Spleen (tissue), 11 donors: ENCODE results near the gene SMU1. TPM values are rescaled to one million over a fixed set of nuclear protein-coding genes. Genes with fewer than 3 reads are reported as not detected.
A peak's percentile ranks its signal among the peaks of the same experiment; 100 is the strongest.

Experiments used
- DNase-seq: peaks from one replicate; pipeline ENCODE4 v3.0.0-alpha.2; 2020
- H3K27ac ChIP-seq, 8 donors: fragments of 200-600 bp; sonication (generic) in 7 of 8; 1 replicate in 4 of 8; 2 replicates in 4 of 8; pipeline versions ENCODE4 v1.5.0 to v1.8.0; 2016 to 2021; ENCODE audit warnings: inconsistent platforms in 4 of 8, mild to moderate bottlenecking in 4 of 8, moderate library complexity in 1 of 8
- H3K27me3 ChIP-seq, 7 donors: fragments of 200-600 bp; sonication (generic) in 6 of 7; replicated peaks in 1 of 7; 1 replicate in 4 of 7; 2 replicates in 3 of 7; pipeline versions ENCODE4 v1.5.0 to v1.8.0; 2016 to 2021; ENCODE audit warnings: inconsistent platforms in 3 of 7, mild to moderate bottlenecking in 1 of 7
- H3K36me3 ChIP-seq, 6 donors: fragments of 200-600 bp; sonication (generic) in 5 of 6; 1 replicate in 4 of 6; 2 replicates in 2 of 6; pipeline versions ENCODE4 v1.5.0 to v1.8.0; 2016 to 2021; ENCODE audit warnings: inconsistent platforms in 2 of 6
- H3K4me1 ChIP-seq, 6 donors: fragments of 200-600 bp; sonication (generic) in 5 of 6; 1 replicate in 3 of 6; 2 replicates in 3 of 6; pipeline versions ENCODE4 v1.5.0 to v1.8.0; 2016 to 2021; ENCODE audit warnings: inconsistent platforms in 3 of 6
- H3K4me3 ChIP-seq, 8 donors: fragments of 200-600 bp; sonication (generic) in 7 of 8; 1 replicate in 4 of 8; 2 replicates in 4 of 8; pipeline versions ENCODE4 v1.5.0 to v1.8.0; 2016 to 2021; ENCODE audit warnings: inconsistent platforms in 4 of 8, mild to moderate bottlenecking in 4 of 8, moderate library complexity in 2 of 8
- H3K9me3 ChIP-seq, 8 donors: fragments of 200-600 bp; sonication (generic) in 7 of 8; 1 replicate in 4 of 8; 2 replicates in 4 of 8; pipeline versions ENCODE4 v1.5.0 to v1.8.0; 2016 to 2021; ENCODE audit warnings: inconsistent platforms in 4 of 8
- POLR2A ChIP-seq, 3 donors: fragments of 450-650 bp; IDR thresholded peaks; one replicate each; pipeline ENCODE4 v1.5.1; 2017; ENCODE audit warnings: antibody characterized with exemption in 3 of 3, mild to moderate bottlenecking in 1 of 3
- POLR2AphosphoS5 ChIP-seq, 3 donors: sonication (generic); formaldehyde crosslinking; IDR thresholded peaks; one replicate each; pipeline ENCODE4 v1.5.1; 2017; ENCODE audit warnings: antibody characterized with exemption in 3 of 3
- WGBS, 5 donors: extraction: QIAGEN DNeasy Blood & Tissue Kit in 3 of 5; methylation state at CpG; one replicate each; pipeline versions ENCODE4 v1.1.5 to v1.1.7; 2013 to 2018; 5-methylcytosine and 5-hydroxymethylcytosine counted together
- intact Hi-C: fragments of 100-400 bp; cut with DNase I; formaldehyde crosslinking; loops from one replicate; pipeline ENCODE4 v1.15.0; 2023; ENCODE audit warnings: low total_unique reads
- polyA plus RNA-seq, 3 donors: library from polyadenylated mRNA; stranded (reverse); fragments of 200-250 nt; gene quantifications; one replicate each; pipeline ENCODE4 v1.2.1, GENCODE V29; 2013
- total RNA-seq, 7 donors: library from RNA; depleted of rRNA in 3 of 7; stranded (reverse); fragments of >200 nt in 3 of 7; fragmentation: NEBNext Ultra II Directional in 4 of 7; extraction: Animal tissue kit (Norgen Biotek cat#: 25700) in 4 of 7; gene quantifications; one replicate each; pipeline versions ENCODE4 v1.1.0 to v1.2.1, GENCODE V29; 2016 to 2021
- TF ChIP-seq, protein P1 (sequence below), 11 experiments: fragments of 200-600 bp in 7 of 11; fragments of 450-650 bp in 4 of 11; sonication (generic) in 4 of 11; IDR thresholded peaks in 8 of 11; conservative IDR thresholded peaks in 3 of 11; 1 replicate in 7 of 11; 2 replicates in 4 of 11; pipeline versions ENCODE4 v1.4.0 to v1.8.0; 2016 to 2021; ENCODE audit warnings: antibody characterized with exemption in 11 of 11, inconsistent platforms in 4 of 11, mild to moderate bottlenecking in 1 of 11
- donor health status: healthy with polysubstance abuse.
- donor health status: DM: no; HTN: no; CAD: no; lungs with moderate emphysema.
- donor health status: DM: no; HTN: no; CAD: no.
- donor health status: Bipolar disorder and iron deficiency.
- donor health status: healthy.
- donor health status: DM: no; HTN: no; CAD: no.
- donor health status: DM: yes; HTN: yes; CAD: no.

SMU1 gene
- total and polyA plus RNA-seq, 10 donors, result 7.2 to 23.3 (median 18.8) TPM

DNA sequence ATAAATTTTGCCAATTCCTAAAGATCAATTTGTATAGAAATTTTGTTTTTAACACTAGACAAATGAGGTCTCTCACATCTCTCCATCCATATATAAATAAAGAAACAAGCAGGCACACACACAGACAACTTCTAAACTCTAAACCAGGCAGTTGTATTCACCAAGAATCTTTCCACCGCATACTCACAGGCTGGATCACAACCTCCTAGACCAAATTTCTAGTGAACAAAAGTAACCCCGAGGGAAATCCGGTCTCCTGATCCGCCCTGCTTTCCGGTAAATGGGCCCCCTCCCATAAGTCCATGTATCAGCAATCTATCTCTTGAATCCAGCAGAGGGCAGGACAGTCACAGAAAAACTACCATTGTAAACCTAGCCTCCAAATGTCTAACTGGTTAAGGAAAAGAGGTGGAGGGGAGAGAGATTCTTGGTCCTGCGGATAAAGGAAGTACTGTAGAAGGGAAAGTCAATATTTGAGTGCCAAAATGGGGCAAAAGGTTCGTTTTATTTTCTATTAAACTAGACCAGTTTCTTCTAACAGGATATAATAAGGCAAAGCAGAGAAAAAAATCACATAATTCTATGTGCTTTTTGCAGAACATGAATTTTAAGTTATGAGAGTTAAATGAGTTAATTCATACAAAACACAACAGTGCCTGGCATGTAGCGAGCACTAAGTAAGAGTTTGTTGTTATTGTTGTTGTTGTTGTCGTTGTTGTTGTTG lies 4.8 kb upstream of the SMU1 start:
- WGBS, 5 donors, result 14 to 20% (median 15%) methylated on average over 9 of the region's 9 CpGs
- Histone ChIP-seq H3K4me1 (peaks cover 17 to 46% (median 36%) of the 10 kb centered on the region in 6 donors), H3K9me3 (no peaks in the 10 kb centered on the region), H3K36me3 (no peaks in the 10 kb centered on the region), H3K27me3 (no peaks in the 10 kb centered on the region), H3K4me3 (peak overlapping the region in 2 of 8 donors; percentile 13 to 27), H3K27ac (peak overlapping the region in 7 of 8 donors; percentile 27 to 66 (median 51))
- intact Hi-C loops, result no loop called here
- no peak for TF ChIP-seq POLR2A (IDR thresholded peaks at IDR 0.05)
- TF ChIP-seq POLR2AphosphoS5 (IDR thresholded peaks at IDR 0.05), result peak in 1 of 3 donors; percentile 77
- TF ChIP-seq, protein P1, sequence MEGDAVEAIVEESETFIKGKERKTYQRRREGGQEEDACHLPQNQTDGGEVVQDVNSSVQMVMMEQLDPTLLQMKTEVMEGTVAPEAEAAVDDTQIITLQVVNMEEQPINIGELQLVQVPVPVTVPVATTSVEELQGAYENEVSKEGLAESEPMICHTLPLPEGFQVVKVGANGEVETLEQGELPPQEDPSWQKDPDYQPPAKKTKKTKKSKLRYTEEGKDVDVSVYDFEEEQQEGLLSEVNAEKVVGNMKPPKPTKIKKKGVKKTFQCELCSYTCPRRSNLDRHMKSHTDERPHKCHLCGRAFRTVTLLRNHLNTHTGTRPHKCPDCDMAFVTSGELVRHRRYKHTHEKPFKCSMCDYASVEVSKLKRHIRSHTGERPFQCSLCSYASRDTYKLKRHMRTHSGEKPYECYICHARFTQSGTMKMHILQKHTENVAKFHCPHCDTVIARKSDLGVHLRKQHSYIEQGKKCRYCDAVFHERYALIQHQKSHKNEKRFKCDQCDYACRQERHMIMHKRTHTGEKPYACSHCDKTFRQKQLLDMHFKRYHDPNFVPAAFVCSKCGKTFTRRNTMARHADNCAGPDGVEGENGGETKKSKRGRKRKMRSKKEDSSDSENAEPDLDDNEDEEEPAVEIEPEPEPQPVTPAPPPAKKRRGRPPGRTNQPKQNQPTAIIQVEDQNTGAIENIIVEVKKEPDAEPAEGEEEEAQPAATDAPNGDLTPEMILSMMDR (IDR thresholded peaks at IDR 0.05 in 8 of 11, conservative IDR thresholded peaks at IDR 0.05 in 3 of 11), result peak; percentile 74 to 98 (median 86)
- DNase-seq, result peak; percentile 74

DNA sequence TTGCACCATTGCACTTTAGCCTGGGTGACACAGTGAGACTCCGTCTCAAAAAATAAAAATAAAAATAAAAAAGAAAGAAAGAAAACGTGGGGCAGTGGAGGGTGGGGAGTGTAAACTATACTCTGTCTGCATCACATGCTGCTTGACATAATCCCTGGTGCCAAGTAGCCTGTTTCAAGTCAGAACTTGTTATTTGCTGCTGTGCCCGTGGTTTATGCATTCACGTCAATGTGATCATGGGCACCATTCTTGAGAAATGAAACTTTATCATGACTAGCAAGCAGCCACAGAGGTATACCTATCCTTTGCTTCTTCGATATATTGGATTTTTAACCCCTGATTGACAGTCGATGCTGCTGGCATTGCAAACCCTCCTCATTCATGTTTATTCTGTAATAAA lies 4.1 kb upstream of the SMU1 start:
- intact Hi-C loops, result no loop called here
- peaks cover 21 to 53% (median 43%) of the 10 kb centered on the region in 6 donors for H3K4me1 ChIP-seq
- H3K4me3 ChIP-seq, result no peak overlapping the region
- no peaks in the 10 kb centered on the region for H3K36me3 ChIP-seq
- whole genome bisulfite sequencing, 5 donors, result 58 to 77% (median 63%) methylated on average over 6 of the region's 6 CpGs
- no peak for TF ChIP-seq POLR2A (IDR thresholded peaks at IDR 0.05)
- H3K27ac ChIP-seq, result peak overlapping the region in 5 of 8 donors; percentile 48 to 66 (median 54)
- no peaks in the 10 kb centered on the region for H3K9me3 ChIP-seq
- DNase-seq, result no peak
- H3K27me3 ChIP-seq, result no peaks in the 10 kb centered on the region

DNA sequence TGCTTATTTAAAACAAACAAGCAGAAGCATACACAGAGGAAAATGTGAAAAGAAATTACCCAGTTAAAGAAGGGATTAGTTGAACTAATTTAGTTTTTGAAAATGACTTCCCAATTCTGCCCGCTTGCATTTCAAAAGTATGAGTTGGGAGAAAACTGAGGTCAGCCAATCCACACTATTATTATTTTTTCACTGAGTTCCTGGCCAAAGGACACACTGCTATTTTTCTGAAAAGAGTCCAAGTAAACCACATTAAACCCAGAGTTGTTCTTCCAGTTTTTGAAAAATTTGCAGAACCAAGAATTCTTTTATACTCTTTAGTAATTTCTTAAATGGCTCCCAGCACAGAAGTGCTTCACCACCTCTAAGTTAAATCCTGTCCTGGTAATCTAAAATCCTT lies 7.5 kb downstream of the SMU1 start:
- intact Hi-C loops, result no loop called here
- Histone ChIP-seq H3K4me1 (peaks cover 0 to 66% (median 22%) of the 10 kb centered on the region in 6 donors), H3K27ac (no peak overlapping the region), H3K36me3 (peaks cover 2 to 100% (median 92%) of the 10 kb centered on the region in 6 donors), H3K27me3 (no peaks in the 10 kb centered on the region), H3K9me3 (no peaks in the 10 kb centered on the region), H3K4me3 (no peak overlapping the region)
- DNase-seq, result no peak
- WGBS, 5 donors, result 83 to 97% (median 90%) methylated on average over 1 of the region's 1 CpG
- TF ChIP-seq, protein P1 (IDR thresholded peaks at IDR 0.05 in 8 of 11, conservative IDR thresholded peaks at IDR 0.05 in 3 of 11), result no peak
- no peak for TF ChIP-seq POLR2A (IDR thresholded peaks at IDR 0.05)
- no peak for TF ChIP-seq POLR2AphosphoS5 (IDR thresholded peaks at IDR 0.05)

DNA sequence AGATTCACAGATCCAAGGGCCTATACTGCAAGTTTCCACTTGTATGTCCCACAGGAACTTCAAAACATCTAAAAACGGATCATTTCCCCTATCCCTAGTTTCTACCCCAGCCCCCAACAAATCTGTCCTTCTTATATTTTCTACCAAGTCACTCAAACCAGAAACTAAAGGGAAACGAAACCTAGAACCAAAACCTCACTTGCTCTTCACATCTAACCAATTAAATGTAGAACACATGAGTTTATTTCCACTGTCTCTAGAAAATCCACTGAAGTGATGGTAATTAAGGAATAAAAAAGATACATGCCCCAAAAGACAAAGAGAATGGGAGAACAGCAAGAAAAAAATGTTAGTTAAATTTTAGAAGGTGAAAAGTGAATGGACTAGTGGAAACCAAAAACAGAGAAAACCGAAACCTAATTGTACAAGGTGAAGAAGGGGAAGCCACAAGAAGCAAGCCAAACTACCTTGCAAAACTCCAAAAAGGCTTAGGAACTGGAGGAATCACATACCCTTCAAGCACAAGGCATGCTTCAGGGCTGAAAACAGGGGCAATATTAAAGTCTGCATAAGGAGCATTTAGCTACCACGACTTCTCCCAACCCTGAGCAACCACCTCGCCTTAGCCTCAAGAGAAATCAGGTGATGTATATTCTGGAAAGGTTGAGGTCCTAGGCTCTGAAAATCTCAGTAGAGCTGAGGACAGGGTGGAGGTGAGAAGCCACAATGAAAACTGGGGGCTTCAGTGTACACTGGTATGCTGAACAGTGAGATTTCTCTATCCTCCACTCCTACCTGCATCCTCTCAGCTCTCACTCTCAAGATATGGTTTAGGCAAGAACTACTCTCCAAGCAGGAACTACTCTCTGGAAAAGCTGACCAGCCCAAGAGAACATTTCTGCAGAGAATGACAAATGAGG lies 11.1 kb downstream of the SMU1 start:
- no peak for DNase-seq
- H3K36me3 ChIP-seq, result peaks cover 3 to 100% (median 94%) of the 10 kb centered on the region in 6 donors
- H3K4me1 ChIP-seq, result peaks cover 0 to 30% (median 10%) of the 10 kb centered on the region in 6 donors
- H3K4me3 ChIP-seq, result no peak overlapping the region
- TF ChIP-seq POLR2AphosphoS5 (IDR thresholded peaks at IDR 0.05) (no peak), POLR2A (IDR thresholded peaks at IDR 0.05) (no peak)
- intact Hi-C loops, result no loop called here
- peak overlapping the region in 5 of 8 donors; percentile 13 to 62 (median 38) for H3K27ac ChIP-seq
- no peaks in the 10 kb centered on the region for H3K27me3 ChIP-seq
- 69 to 80% (median 73%) methylated on average over 5 of the region's 5 CpGs for WGBS, 5 donors
- no peaks in the 10 kb centered on the region for H3K9me3 ChIP-seq
